ENCODE data around the gene RSKR.
A peak's percentile ranks its signal among the peaks of the same experiment; 100 is the strongest.

Gene RSKR

DNA sequence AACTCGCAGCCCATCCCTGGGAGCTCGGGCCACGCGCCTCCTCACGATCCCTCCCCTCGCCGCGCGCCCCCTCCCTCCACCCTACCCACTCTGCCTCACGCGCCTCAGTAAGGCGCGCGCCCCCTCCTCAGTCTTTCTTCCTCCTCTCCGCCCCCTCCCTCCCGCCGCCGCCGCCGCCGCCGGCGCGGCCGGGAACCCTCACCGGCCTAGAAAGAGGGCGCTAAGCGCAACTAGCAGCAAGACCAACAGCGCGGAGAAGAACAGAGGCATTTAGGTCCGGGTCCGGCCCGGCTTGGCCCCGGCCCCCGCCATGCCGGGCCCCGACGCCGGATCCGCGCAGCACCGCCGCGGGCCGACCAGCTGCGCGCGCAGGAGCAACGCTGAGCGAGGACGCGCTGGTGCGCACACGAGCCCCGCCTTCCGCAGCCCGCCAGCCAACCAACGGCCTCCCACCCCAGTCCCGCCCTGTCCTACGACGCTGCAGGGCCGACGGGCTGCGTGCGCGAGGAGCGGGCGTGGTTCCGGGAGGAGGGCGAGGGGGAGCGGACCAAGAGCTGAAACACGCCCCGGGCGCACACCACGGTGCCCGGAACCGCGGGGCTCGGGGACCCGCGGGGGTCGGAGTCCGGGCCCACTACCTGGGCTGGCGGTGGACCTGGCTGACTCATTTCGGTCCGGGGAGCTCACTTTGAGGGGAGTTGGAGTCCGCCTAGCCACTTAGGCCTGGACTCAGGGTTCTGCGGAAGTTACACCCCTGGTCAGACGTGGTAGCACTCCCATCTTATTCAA is 31.0 kb upstream of the RSKR start, which contains the start of gene BLTP2:
BLTP2 (minus strand) TSS at position 372 of the 789 bp plus-strand sequence; CDS start at position 270, 102 bp downstream.
- H3K36me3 ChIP-seq (replicated peaks), result peaks cover 44% of the 10 kb centered on the region
- in situ Hi-C loops (cut with MboI; ENCODE audit: low sequenced_read_pairs), result no loop called here

DNA sequence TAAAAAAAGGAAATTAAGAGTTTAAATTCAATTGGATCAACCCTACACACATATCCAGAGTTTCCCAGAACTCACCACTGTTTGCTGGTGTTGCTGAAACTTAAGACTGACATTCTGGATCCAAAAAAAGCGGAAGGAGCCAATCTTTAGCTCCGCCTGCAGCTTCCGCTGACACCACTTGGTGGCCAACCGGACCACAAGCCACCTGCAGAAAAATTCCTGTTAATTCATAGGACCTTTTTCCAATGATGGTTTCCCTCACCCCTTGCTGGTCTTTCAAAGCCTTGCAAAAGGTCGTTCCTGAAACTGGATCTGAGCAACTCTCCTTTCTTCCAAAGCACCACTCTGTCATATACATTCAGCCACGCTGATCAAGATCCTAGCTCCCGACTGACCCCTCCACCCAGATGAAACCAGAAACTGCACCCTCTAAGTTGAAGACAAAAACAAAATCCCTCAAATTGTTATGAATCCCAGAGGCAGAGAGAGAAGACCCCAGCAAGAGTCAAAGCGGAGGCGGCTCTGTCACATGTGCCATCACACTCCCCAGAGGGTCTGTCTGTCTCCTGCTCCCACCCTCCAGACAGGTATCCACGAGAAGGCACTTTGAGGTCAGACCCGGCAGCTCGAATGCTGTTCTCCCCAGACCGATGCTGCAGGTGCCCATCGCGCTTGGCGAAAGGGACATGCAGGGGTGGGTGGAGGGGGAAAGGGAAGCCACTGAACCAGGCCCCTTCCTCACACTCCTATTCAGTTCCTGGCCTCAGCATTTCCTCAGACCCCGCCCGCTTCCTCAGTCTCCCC is 30.2 kb upstream of the RSKR start:
- no peaks in the 10 kb centered on the region for H3K27me3 ChIP-seq (ENCODE audit: low read depth)
- peak overlapping the region; percentile 64 for H3K4me3 ChIP-seq
- no peaks in the 10 kb centered on the region for H3K9me3 ChIP-seq
- DNase-seq (ENCODE audit: low spot score in 2 of 2), result peak; percentile 66 to 70
- peaks cover 5% of the 10 kb centered on the region for H3K4me1 ChIP-seq
- peaks cover 51% of the 10 kb centered on the region for H3K36me3 ChIP-seq (replicated peaks)
- in situ Hi-C loops (cut with MboI; ENCODE audit: low sequenced_read_pairs), result no loop called here

More for the DNA sequence above, 31.0 kb upstream of the RSKR start, which contains the start of gene BLTP2:
- Histone ChIP-seq H3K4me1 (peaks cover 5% of the 10 kb centered on the region), H3K9me3 (no peaks in the 10 kb centered on the region), H3K27me3 (ENCODE audit: low read depth) (no peaks in the 10 kb centered on the region), H3K4me3 (peak within 1 kb of the TSS; percentile 64)
- peak; percentile 94 to 97 for DNase-seq (ENCODE audit: low spot score in 2 of 2)

DNA sequence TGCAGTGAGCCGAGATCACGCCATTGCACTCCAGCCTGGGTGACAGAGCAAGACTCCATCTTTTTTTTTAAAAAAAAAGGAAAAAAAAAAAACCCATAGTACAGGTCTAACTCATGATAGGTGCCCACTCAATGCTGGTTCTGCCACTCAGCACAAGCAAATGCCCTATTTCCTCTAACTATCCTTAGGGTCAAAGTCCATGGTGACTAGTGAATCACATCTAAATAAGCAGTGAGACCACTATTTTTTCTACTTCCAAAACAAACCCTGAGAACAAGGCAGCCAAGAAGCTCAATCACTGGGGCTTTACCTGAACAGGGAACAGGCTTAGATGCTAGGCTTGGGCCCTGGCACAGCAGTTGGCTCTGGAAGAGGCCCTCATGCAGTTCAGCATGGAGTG is 27.6 kb upstream of the RSKR start:
- Histone ChIP-seq H3K9me3 (no peaks in the 10 kb centered on the region), H3K4me1 (peaks cover 4% of the 10 kb centered on the region), H3K4me3 (no peak overlapping the region), H3K36me3 (replicated peaks) (peaks cover 69% of the 10 kb centered on the region), H3K27me3 (ENCODE audit: low read depth) (no peaks in the 10 kb centered on the region)
- in situ Hi-C loops (cut with MboI; ENCODE audit: low sequenced_read_pairs), result no loop called here
- DNase-seq (ENCODE audit: low spot score in 2 of 2), result no peak

DNA sequence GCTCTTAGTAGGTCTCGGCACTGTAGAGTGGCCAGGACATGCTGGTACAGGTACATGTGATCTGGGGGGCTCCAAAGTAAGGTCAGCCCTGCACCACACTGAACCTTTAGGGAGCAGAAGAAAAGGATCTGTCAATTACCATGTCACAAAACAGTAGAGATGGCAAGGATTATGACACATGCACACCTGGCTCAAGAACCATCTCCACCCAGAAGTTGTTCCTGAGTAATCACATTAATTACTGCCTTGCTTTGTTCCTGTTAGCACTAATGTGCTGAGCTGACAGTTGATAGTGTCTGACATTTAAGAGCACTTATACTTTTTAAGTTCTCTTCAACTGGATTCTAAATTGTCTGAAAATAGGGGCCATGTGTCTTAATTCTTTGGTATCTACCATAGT is 21.5 kb upstream of the RSKR start:
- in situ Hi-C loops (cut with MboI; ENCODE audit: low sequenced_read_pairs), result no loop called here
- H3K36me3 ChIP-seq (replicated peaks), result peaks cover 99% of the 10 kb centered on the region

DNA sequence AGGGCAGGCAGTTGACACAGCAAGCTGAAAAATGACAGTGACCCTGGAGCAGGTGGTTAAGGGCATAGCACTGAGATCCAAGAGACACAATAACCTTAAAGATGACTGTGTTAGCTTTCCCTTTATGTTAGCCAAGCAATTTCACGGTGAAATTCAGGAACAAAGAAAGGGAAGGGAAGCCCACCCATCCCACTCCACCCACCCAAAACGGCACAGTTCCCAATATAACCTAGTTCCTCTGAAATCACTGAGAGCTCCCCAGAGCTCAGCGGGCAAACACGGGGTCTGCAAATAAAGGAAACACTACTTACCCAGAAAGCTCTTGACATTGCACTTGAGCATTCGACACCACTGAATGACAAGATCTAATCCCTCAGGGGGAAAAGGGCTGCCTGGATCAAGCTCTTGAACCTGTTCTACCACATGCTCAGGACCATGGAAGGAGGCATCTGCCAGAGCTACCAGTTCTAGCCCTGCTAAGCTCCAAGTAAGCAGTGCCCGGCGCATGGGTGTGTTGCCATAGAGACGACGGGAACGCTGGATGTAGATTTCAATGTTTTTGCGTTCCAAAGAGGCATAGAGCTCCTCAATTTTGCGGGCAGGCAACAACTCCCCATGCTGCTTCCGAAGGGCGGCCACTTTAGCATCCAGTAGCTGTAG is 20.4 kb upstream of the RSKR start:
- no peaks in the 10 kb centered on the region for H3K4me1 ChIP-seq
- H3K27me3 ChIP-seq (ENCODE audit: low read depth), result no peaks in the 10 kb centered on the region
- in situ Hi-C loops (cut with MboI; ENCODE audit: low sequenced_read_pairs), result no loop called here
- H3K9me3 ChIP-seq, result no peaks in the 10 kb centered on the region
- peaks cover 98% of the 10 kb centered on the region for H3K36me3 ChIP-seq (replicated peaks)
- H3K4me3 ChIP-seq, result no peak overlapping the region
- no peak for DNase-seq (ENCODE audit: low spot score in 2 of 2)

More for the DNA sequence above, 21.5 kb upstream of the RSKR start:
- H3K4me3 ChIP-seq, result no peak overlapping the region
- H3K4me1 ChIP-seq, result no peaks in the 10 kb centered on the region
- no peaks in the 10 kb centered on the region for H3K27me3 ChIP-seq (ENCODE audit: low read depth)
- no peaks in the 10 kb centered on the region for H3K9me3 ChIP-seq
- DNase-seq (ENCODE audit: low spot score in 2 of 2), result no peak

DNA sequence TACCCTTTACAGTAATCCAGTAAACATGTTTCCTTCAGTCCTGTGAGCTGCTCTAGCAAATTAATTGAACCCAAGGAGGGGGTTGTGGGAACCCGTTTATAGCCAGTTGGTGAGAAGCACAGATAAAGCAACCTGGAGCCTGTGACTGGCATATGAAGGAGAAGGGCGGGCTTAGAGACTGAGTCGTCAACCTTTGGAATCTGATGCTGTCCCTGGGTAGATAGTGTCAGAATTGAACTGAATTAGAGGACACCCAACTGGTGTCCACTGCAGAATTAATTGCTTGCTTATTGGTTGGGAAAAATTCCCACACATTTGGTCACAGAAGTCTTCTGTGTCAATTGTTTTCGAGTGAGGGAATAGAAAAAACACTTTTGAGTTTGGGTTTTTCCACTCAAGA is 12.8 kb upstream of the RSKR start:
- Histone ChIP-seq H3K4me3 (no peak overlapping the region), H3K9me3 (no peaks in the 10 kb centered on the region), H3K27me3 (ENCODE audit: low read depth) (no peaks in the 10 kb centered on the region), H3K36me3 (replicated peaks) (peaks cover 95% of the 10 kb centered on the region), H3K4me1 (no peaks in the 10 kb centered on the region)
- no peak for DNase-seq (ENCODE audit: low spot score in 2 of 2)
- in situ Hi-C loops (cut with MboI; ENCODE audit: low sequenced_read_pairs), result no loop called here

DNA sequence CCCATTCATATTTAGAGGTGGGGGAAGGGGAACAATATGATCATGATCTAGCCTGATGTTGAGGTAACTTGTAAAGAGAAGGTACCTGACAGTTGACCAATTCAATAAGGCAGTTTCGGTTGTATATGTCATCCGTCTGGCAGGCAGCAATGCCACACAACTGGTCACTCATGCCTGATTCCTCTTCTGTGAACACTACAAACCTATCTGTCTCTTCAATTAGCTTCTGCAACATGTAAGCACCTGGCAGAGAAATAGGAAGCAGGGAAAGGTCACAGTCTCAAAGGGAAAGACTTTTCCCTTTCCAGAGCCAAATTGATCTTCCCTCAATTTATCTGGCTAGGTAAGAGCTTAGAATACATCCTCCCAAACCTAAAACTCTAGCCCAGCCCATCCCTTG is 10.2 kb upstream of the RSKR start:
- in situ Hi-C loops (cut with MboI; ENCODE audit: low sequenced_read_pairs), result no loop called here
- Histone ChIP-seq H3K27me3 (ENCODE audit: low read depth) (no peaks in the 10 kb centered on the region), H3K36me3 (replicated peaks) (peaks cover 96% of the 10 kb centered on the region), H3K4me3 (no peak overlapping the region), H3K4me1 (no peaks in the 10 kb centered on the region), H3K9me3 (no peaks in the 10 kb centered on the region)
- DNase-seq (ENCODE audit: low spot score in 2 of 2), result no peak

DNA sequence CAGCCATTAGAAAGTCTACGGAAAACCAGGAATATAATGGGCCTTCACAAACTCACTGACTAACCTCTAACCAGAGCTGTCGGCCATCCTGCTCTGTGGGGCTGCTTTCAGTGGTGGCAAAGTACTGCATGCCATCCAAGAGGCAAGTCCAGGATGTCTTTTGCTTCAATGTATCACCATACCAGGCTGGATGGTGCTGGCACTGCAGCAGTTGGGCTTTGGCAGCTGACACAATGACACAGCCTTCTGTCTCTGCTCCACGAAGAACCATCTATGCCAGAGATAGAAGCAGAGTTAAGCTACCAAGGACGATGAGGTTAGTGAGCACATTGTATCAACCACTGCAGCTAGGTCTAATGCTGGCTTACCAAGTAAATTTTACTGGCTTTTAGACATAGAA is 9.7 kb upstream of the RSKR start:
- Histone ChIP-seq H3K27me3 (ENCODE audit: low read depth) (no peaks in the 10 kb centered on the region), H3K4me1 (no peaks in the 10 kb centered on the region), H3K4me3 (no peak overlapping the region), H3K36me3 (replicated peaks) (peaks cover 96% of the 10 kb centered on the region), H3K9me3 (no peaks in the 10 kb centered on the region)
- in situ Hi-C loops (cut with MboI; ENCODE audit: low sequenced_read_pairs), result no loop called here
- DNase-seq (ENCODE audit: low spot score in 2 of 2), result no peak

DNA sequence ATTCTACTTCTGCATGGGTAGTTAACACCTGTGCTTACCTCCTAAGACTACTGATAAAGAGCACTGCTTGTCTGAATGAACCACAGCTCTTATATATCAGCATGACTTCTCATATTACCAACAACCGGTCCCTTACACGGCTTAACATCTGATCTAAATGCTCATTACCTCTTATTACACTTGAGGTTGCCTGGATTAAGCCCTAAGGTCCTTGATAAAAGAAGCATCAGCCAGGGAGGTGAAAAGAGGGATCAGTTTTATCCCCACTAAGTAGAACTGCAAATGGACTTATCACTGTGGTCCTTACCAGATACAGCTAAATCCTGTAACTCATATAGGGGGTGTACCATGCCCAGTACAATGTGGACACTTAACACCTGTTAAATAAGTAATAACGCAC is 8.2 kb upstream of the RSKR start:
- Histone ChIP-seq H3K27me3 (ENCODE audit: low read depth) (no peaks in the 10 kb centered on the region), H3K4me3 (no peak overlapping the region), H3K36me3 (replicated peaks) (peaks cover 97% of the 10 kb centered on the region), H3K9me3 (no peaks in the 10 kb centered on the region), H3K4me1 (no peaks in the 10 kb centered on the region)
- in situ Hi-C loops (cut with MboI; ENCODE audit: low sequenced_read_pairs), result no loop called here
- no peak for DNase-seq (ENCODE audit: low spot score in 2 of 2)

DNA sequence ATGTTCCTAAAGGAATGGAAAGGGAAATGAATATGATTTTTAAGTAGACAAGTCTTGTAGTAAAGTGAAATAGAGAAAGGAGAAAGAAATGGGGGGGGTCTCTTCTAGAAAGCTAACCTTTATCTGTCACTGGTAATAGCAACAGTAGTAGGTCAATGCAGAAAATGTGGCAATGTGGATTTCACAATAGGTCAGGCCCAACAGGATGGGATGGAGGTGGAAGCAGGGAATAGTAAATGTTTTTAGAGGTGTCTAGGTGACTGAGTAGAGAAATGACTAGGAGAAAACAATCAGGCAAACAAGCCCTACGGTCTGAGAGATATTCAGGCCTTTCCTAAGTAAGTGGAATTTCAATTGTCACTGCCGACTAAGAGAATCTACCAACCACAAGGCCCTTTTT is 6.0 kb upstream of the RSKR start:
- DNase-seq (ENCODE audit: low spot score in 2 of 2), result no peak
- Histone ChIP-seq H3K4me1 (no peaks in the 10 kb centered on the region), H3K27me3 (ENCODE audit: low read depth) (no peaks in the 10 kb centered on the region), H3K4me3 (no peak overlapping the region), H3K9me3 (no peaks in the 10 kb centered on the region), H3K36me3 (replicated peaks) (peaks cover 99% of the 10 kb centered on the region)
- in situ Hi-C loops (cut with MboI; ENCODE audit: low sequenced_read_pairs), result no loop called here

DNA sequence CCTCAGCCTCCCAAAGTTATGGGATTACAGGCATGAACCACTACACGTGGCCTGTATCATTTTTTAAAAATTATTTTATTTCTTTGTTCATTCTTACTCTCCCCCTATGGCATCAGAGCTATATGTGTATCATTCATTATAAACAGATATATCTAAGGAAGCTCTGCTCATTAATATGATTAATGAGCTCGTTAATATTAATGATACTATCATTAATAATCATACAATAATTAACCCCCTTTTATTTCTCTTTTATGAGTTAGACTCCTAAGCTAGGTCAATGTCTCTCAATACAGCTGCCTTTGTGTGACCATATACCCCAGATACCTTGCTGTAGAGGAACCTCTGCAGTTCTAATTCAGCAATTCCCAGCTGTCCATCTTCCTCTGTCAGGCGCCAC is 4.5 kb upstream of the RSKR start:
- Histone ChIP-seq H3K4me1 (no peaks in the 10 kb centered on the region), H3K27me3 (ENCODE audit: low read depth) (no peaks in the 10 kb centered on the region), H3K36me3 (replicated peaks) (peaks cover 97% of the 10 kb centered on the region), H3K4me3 (no peak overlapping the region), H3K9me3 (no peaks in the 10 kb centered on the region)
- DNase-seq (ENCODE audit: low spot score in 2 of 2), result no peak
- in situ Hi-C loops (cut with MboI; ENCODE audit: low sequenced_read_pairs), result no loop called here

DNA sequence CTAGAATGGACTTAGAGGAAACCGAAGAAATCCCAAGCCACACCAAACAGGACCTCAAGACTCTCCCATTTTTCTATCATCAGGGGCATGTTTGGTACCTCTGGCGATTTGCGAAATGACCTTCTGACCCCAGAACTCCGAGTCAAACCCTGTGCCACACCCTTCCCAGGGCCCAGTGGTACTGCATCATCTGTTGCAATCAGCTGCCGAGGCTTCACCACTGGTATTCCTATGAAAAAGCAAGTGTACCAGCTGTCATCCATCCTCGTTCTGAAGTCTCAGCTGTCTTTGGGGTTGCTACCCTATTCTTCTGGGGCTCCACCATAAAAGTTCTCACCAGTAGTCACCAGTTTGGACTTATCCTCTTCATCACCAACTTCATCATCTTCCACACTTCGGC is 2.3 kb upstream of the RSKR start:
- in situ Hi-C loops (cut with MboI; ENCODE audit: low sequenced_read_pairs), result no loop called here
- DNase-seq (ENCODE audit: low spot score in 2 of 2), result no peak
- H3K27me3 ChIP-seq (ENCODE audit: low read depth), result no peaks in the 10 kb centered on the region
- H3K4me1 ChIP-seq, result no peaks in the 10 kb centered on the region
- H3K36me3 ChIP-seq (replicated peaks), result peaks cover 84% of the 10 kb centered on the region
- H3K4me3 ChIP-seq, result no peak overlapping the region
- no peaks in the 10 kb centered on the region for H3K9me3 ChIP-seq

DNA sequence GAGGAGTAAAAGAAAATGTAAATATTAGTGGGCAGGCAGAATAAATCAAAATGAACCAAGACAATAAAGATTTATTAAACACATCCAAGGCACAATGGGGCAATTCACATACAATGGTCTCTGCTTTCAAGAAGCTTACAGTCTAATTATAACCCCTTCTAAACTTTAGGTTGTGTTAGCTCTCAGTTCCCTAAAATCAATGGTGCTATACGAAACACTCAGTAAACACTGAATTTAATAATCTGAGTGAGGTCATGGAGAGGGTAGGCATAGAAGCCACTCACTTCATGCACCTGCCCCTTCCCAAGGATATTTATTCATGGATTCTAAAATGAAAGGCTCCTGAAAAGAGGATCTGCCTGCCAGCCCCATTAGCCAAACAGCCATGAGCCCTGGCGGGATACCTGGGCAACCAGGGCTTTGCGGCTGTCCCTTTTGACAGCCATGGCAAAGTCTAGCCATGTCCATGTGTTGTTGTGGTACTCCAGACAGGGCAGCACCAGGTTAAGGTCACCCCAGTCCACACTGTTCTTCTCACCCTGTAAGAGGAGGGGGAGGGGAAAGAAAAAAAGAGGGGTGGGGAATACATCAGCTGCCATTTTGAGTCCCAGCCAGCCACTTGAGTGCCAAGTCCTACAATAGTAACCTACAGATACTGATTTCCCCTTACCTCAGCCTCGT is 1.4 kb upstream of the RSKR start:
- DNase-seq (ENCODE audit: low spot score in 2 of 2), result no peak
- H3K4me3 ChIP-seq, result no peak overlapping the region
- in situ Hi-C loops (cut with MboI; ENCODE audit: low sequenced_read_pairs), result no loop called here
- peaks cover 79% of the 10 kb centered on the region for H3K36me3 ChIP-seq (replicated peaks)
- no peaks in the 10 kb centered on the region for H3K9me3 ChIP-seq
- no peaks in the 10 kb centered on the region for H3K27me3 ChIP-seq (ENCODE audit: low read depth)
- H3K4me1 ChIP-seq, result no peaks in the 10 kb centered on the region
